ENCODE measurements around the gene LCLAT1. TPM values are rescaled to one million over a fixed set of nuclear protein-coding genes. Genes with fewer than 3 reads are reported as not detected.

LCLAT1 gene
- total RNA-seq, 6 donors from 2014 or later: 7.0 to 21.9 (median 12.4) TPM

DNA sequence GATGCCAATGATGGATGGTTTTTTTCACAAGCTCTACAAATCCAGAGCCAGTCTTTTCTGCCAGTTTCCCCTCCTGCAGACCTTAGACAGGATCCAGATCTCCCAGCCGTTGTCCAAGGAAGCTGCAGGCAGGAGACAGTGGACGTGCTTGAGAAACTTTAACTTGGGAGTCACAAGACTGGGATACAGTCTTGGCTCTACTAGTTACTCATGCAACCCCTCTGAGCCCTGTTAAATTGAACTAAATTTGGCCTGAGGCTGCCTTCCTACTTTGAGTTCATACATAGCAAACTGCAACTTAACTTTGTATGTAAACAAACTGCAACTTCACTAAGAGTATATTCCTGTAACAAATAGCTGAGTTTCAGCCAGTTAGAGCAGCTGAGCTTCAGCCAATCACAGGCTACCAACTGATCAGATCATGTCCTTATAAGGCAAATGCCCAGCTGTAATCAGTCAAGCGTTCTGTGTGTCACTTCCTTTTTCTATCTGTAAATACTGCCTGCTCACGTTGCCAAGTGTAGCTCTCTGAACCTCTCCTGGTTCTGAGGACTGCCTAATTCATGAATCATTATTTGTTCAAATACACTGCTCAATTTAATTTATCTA, 219.3 kb downstream of the LCLAT1 start:
- ATAC-seq (ENCODE audit: low FRiP score in 2 of 2): peak; percentile 58 to 66
- 42 to 56% methylated on average over 4 of the region's 4 CpGs for WGBS, 2 donors
- peak in 1 of 2 donors; percentile 48 for DNase-seq
- Histone ChIP-seq H3K9me3 (peaks cover 0 to 7% (median 3%) of the 10 kb centered on the region in 4 donors), H3K36me3 (no peaks in the 10 kb centered on the region), H3K27me3 (no peaks in the 10 kb centered on the region), H3K4me3 (no peak overlapping the region), H3K4me1 (no peaks in the 10 kb centered on the region), H3K27ac (peak overlapping the region in 3 of 4 donors; percentile 37 to 61 (median 61))
- TF ChIP-seq POLR2A (IDR thresholded peaks at IDR 0.05): no peak
- TF ChIP-seq, protein P1, sequence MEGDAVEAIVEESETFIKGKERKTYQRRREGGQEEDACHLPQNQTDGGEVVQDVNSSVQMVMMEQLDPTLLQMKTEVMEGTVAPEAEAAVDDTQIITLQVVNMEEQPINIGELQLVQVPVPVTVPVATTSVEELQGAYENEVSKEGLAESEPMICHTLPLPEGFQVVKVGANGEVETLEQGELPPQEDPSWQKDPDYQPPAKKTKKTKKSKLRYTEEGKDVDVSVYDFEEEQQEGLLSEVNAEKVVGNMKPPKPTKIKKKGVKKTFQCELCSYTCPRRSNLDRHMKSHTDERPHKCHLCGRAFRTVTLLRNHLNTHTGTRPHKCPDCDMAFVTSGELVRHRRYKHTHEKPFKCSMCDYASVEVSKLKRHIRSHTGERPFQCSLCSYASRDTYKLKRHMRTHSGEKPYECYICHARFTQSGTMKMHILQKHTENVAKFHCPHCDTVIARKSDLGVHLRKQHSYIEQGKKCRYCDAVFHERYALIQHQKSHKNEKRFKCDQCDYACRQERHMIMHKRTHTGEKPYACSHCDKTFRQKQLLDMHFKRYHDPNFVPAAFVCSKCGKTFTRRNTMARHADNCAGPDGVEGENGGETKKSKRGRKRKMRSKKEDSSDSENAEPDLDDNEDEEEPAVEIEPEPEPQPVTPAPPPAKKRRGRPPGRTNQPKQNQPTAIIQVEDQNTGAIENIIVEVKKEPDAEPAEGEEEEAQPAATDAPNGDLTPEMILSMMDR (IDR thresholded peaks at IDR 0.05): no peak
- peak; percentile 5 to 56 for TF ChIP-seq POLR2AphosphoS5 (IDR thresholded peaks at IDR 0.05)
- TF ChIP-seq EP300 (IDR thresholded peaks at IDR 0.05): no peak

DNA sequence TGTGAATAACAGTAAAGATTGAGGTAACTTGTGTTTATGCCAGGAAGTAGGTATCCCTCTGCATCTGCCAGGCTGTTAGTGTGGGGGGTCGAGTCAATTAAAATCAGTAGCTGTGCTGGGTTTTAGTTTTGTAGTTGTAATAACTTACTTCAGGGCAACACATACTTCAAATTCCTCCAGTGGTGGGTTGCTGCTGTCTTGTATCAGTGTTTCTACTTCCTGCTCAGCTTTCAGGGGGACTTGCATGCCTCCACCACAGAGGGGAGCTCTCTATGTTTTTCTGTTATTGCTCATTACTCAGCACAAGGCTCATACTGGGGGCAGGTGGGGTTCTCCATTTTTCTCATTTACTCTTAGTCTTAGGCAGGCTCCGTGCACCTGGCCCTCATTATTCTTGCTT, 223.4 kb downstream of the LCLAT1 start:
- H3K4me1 ChIP-seq: no peaks in the 10 kb centered on the region
- no peak overlapping the region for H3K27ac ChIP-seq
- no peak for DNase-seq
- TF ChIP-seq, protein P1 (IDR thresholded peaks at IDR 0.05): no peak
- no peak for ATAC-seq (ENCODE audit: low FRiP score in 2 of 2)
- no peaks in the 10 kb centered on the region for H3K36me3 ChIP-seq
- peaks cover 0 to 7% (median 3%) of the 10 kb centered on the region in 4 donors for H3K9me3 ChIP-seq
- H3K4me3 ChIP-seq: no peak overlapping the region
- 86 to 89% methylated on average over 2 of the region's 2 CpGs for WGBS, 2 donors
- H3K27me3 ChIP-seq: no peaks in the 10 kb centered on the region

DNA sequence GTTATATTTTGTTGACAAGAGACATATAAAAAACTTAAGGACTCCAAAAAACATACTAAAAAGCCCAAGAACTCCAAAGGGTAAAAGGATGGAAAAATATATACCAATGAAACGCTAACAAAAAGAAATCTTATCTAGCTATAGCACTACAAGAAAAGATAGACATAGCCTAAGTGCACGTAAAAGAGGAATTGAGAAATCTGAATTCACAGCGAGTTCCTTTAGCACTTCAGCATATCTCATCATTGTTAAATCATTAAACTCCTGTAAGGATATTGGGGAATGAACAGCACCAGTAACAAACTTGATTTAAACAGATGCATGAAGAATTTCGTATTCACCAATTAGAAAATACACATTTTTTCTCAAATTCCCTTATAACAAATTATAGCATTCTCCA, 226.1 kb downstream of the LCLAT1 start:
- ATAC-seq (ENCODE audit: low FRiP score in 2 of 2): no peak
- no peak for DNase-seq
- Histone ChIP-seq H3K36me3 (no peaks in the 10 kb centered on the region), H3K27me3 (no peaks in the 10 kb centered on the region), H3K9me3 (peaks cover 0 to 7% (median 3%) of the 10 kb centered on the region in 4 donors), H3K4me3 (no peak overlapping the region), H3K4me1 (no peaks in the 10 kb centered on the region), H3K27ac (no peak overlapping the region)
- 75 to 83% methylated on average over 4 of the region's 4 CpGs for WGBS, 2 donors
- no peak for TF ChIP-seq POLR2AphosphoS5 (IDR thresholded peaks at IDR 0.05)
- TF ChIP-seq POLR2A (IDR thresholded peaks at IDR 0.05): no peak
- TF ChIP-seq, protein P1 (IDR thresholded peaks at IDR 0.05): no peak
- TF ChIP-seq EP300 (IDR thresholded peaks at IDR 0.05): no peak

DNA sequence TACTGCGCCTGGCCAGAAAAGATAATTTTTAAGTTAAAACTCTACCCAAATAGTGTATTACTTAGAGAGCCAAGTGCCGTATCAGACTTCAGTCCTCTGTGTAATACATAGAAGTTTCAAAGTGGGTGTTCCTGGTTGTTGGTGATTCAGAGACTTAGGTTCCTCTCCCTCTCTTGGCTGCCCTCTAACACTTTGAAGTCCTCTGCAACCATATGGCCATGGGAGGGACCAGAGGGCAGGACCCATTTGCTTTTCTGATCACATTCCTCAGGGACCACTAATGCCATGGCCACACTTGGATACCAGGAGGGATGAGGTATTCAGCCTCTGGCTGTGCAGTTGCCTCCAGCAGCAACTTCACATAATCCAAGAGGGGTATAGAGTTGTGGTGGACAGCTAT, 228.7 kb downstream of the LCLAT1 start:
- ATAC-seq (ENCODE audit: low FRiP score in 2 of 2) (peak in 1 of 2 donors; percentile 65), DNase-seq (no peak)
- no peak for TF ChIP-seq POLR2AphosphoS5 (IDR thresholded peaks at IDR 0.05)
- TF ChIP-seq POLR2A (IDR thresholded peaks at IDR 0.05): no peak
- no peak for TF ChIP-seq EP300 (IDR thresholded peaks at IDR 0.05)
- TF ChIP-seq, protein P1 (IDR thresholded peaks at IDR 0.05): no peak
- H3K36me3 ChIP-seq: no peaks in the 10 kb centered on the region
- no peaks in the 10 kb centered on the region for H3K27me3 ChIP-seq
- no peak overlapping the region for H3K4me3 ChIP-seq
- no peak overlapping the region for H3K27ac ChIP-seq
- H3K4me1 ChIP-seq: no peaks in the 10 kb centered on the region
- no peaks in the 10 kb centered on the region for H3K9me3 ChIP-seq
- 93 to 96% methylated on average over 2 of the region's 2 CpGs for WGBS, 2 donors

DNA sequence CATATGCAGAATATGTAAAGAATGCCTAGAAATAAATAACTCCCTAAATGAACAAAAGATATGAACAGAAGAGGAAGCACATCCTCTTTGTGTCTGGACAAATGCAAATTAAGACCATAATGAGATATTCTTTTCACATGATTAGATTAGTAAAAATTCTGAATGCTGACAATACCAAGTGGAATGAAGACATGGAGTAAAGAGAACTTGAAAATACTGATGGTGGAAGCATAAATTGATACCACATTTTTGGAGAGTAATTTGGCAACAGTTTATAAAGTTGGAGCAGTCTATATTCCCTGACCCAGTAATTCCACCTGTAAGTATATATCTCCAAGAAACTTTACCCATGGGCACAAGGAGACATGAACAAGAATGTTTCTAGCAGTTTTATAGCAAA, 230.2 kb downstream of the LCLAT1 start:
- DNase-seq: no peak
- Histone ChIP-seq H3K27me3 (no peaks in the 10 kb centered on the region), H3K27ac (no peak overlapping the region), H3K4me1 (no peaks in the 10 kb centered on the region), H3K9me3 (no peaks in the 10 kb centered on the region), H3K36me3 (no peaks in the 10 kb centered on the region), H3K4me3 (no peak overlapping the region)
- TF ChIP-seq, protein P1 (IDR thresholded peaks at IDR 0.05): no peak
- no peak for TF ChIP-seq EP300 (IDR thresholded peaks at IDR 0.05)
- TF ChIP-seq POLR2A (IDR thresholded peaks at IDR 0.05): no peak
- no peak for TF ChIP-seq POLR2AphosphoS5 (IDR thresholded peaks at IDR 0.05)
- ATAC-seq (ENCODE audit: low FRiP score in 2 of 2): no peak

Measured in upper lobe of left lung (tissue), 6 donors.